Small intestine (tissue), 7 donors: Measurements from ENCODE around the gene JUNB. TPM values are rescaled to one million over a fixed set of nuclear protein-coding genes. Genes with fewer than 3 reads are reported as not detected.
A peak's percentile ranks its signal among the peaks of the same experiment; 100 is the strongest.

Experiments used
- DNase-seq, 2 donors: peaks; one replicate each; pipeline versions ENCODE4 v3.0.0 to v3.0.0-alpha.2; 2013
- FAIRE-seq: peaks from 2 replicates; lab custom pipeline; 2012; peaks lifted over from hg19 to GRCh38; lab: Jason Lieb, UNC
- H3K27ac ChIP-seq, 3 donors: one replicate each; pipeline ENCODE4 v1.5.1; 2013; ENCODE audit warnings: low read length in 2 of 3, mild to moderate bottlenecking in 2 of 3, control low read depth in 1 of 3, inconsistent platforms in 1 of 3, low read depth in 1 of 3, moderate library complexity in 1 of 3
- H3K27me3 ChIP-seq, 3 donors: one replicate each; pipeline ENCODE4 v1.6.1; 2013; ENCODE audit warnings: low read length in 3 of 3, inconsistent platforms in 1 of 3; ENCODE audit not compliant: control insufficient read depth in 3 of 3, insufficient read depth in 3 of 3
- H3K36me3 ChIP-seq, 3 donors: one replicate each; pipeline ENCODE4 v1.6.1; 2013; ENCODE audit warnings: low read length in 3 of 3, inconsistent platforms in 1 of 3, low read depth in 1 of 3, mild to moderate bottlenecking in 1 of 3, moderate library complexity in 1 of 3; ENCODE audit not compliant: control insufficient read depth in 3 of 3, insufficient read depth in 2 of 3
- H3K4me1 ChIP-seq, 3 donors: one replicate each; pipeline ENCODE4 v1.6.1; 2013; ENCODE audit warnings: low read length in 2 of 3, inconsistent platforms in 1 of 3, low read depth in 1 of 3, mild to moderate bottlenecking in 1 of 3, moderate library complexity in 1 of 3; ENCODE audit not compliant: control insufficient read depth in 3 of 3, insufficient read depth in 2 of 3
- H3K4me3 ChIP-seq, 3 donors: one replicate each; pipeline ENCODE4 v1.5.1; 2013; ENCODE audit warnings: low read length in 3 of 3, control low read depth in 1 of 3, inconsistent platforms in 1 of 3, low read depth in 1 of 3, mild to moderate bottlenecking in 1 of 3, moderate library complexity in 1 of 3
- H3K9me3 ChIP-seq, 2 donors: one replicate each; pipeline ENCODE4 v1.6.1; 2013; ENCODE audit warnings: low read depth in 1 of 2, low read length in 1 of 2; ENCODE audit not compliant: control insufficient read depth in 2 of 2, insufficient read depth in 1 of 2
- WGBS, 3 donors: extraction: QIAGEN DNeasy Blood & Tissue Kit; methylation state at CpG; one replicate each; pipeline ENCODE4 v1.1.7; 2013; 5-methylcytosine and 5-hydroxymethylcytosine counted together
- polyA plus RNA-seq, 4 donors: library from polyadenylated mRNA; stranded (reverse) in 3 of 4; unstranded in 1 of 4; fragments of 200-250 nt in 3 of 4; fragments of 120-200 nt in 1 of 4; gene quantifications; one replicate each; pipeline versions ENCODE4 v1.2.1 to v1.2.3, GENCODE V29; 2013
- donor health status: healthy with polysubstance abuse.
- donor health status: control.
- donor health status: control.
- donor health status: Bipolar disorder and iron deficiency.
- donor health status: healthy.

The JUNB gene
- polyA plus RNA-seq, 4 donors, result 44.7 to 234 (median 135) TPM

DNA sequence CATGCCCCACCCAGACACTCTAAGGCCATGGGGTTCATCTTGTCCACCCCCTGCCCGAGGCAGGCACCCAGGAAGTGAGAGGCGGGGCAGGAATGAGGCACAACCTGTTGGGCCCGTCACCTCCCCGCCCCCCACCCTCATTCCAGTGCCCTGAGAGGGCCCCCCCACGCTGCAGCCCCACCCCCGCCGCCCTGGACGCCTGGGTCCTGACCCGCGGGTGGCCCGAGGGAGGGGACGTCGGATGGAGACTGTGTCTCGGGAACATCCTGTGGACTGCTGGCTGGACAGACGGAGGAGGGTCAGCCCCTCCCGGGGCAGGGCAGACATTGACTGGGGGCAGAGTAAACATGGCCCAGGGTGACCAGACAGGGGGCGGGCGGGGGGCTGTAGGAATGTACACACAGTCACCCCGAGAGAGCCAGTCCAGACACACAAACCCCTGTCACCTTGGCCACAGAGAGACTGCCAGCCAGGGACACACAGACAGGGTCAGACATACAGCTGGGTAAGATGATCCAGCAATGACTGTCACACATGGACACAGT lies 7.4 kb upstream of the JUNB start:
- DNase-seq (peak; percentile 37 to 66), FAIRE-seq (no peak)
- Histone ChIP-seq H3K27ac (peak overlapping the region; percentile 87 to 100 (median 95)), H3K9me3 (no peaks in the 10 kb centered on the region), H3K36me3 (no peaks in the 10 kb centered on the region), H3K4me1 (peaks cover 18 to 74% (median 19%) of the 10 kb centered on the region in 3 donors), H3K4me3 (no peak overlapping the region), H3K27me3 (no peaks in the 10 kb centered on the region)
- WGBS, 3 donors, result 10 to 19% (median 19%) methylated on average over 15 to 19 of the region's 19 CpGs

- H3K4me1 ChIP-seq, result peaks cover 18 to 73% (median 19%) of the 10 kb centered on the region in 3 donors
- FAIRE-seq (no peak), DNase-seq (peak in 1 of 2 donors; percentile 65)
- peak overlapping the region; percentile 87 to 100 (median 95) for H3K27ac ChIP-seq
- H3K36me3 ChIP-seq, result no peaks in the 10 kb centered on the region
- H3K9me3 ChIP-seq, result no peaks in the 10 kb centered on the region
- no peaks in the 10 kb centered on the region for H3K27me3 ChIP-seq
- H3K4me3 ChIP-seq, result no peak overlapping the region
- WGBS, 3 donors, result 51 to 53% (median 51%) methylated on average over 10 of the region's 10 CpGs
These were observed 6.9 kb upstream of the JUNB start for GRCh38 chr19:12784394-12784870.

- peaks cover 18 to 72% (median 19%) of the 10 kb centered on the region in 3 donors for H3K4me1 ChIP-seq
- H3K27me3 ChIP-seq, result no peaks in the 10 kb centered on the region
- no peak for FAIRE-seq
- 27 to 42% (median 36%) methylated on average over 5 of the region's 5 CpGs for WGBS, 3 donors
- no peaks in the 10 kb centered on the region for H3K9me3 ChIP-seq
- DNase-seq, result peak in 1 of 2 donors; percentile 31
- no peak overlapping the region for H3K4me3 ChIP-seq
- peak overlapping the region; percentile 87 to 100 (median 95) for H3K27ac ChIP-seq
- no peaks in the 10 kb centered on the region for H3K36me3 ChIP-seq
These were observed 6.3 kb upstream of the JUNB start for GRCh38 chr19:12784871-12785430.

DNA sequence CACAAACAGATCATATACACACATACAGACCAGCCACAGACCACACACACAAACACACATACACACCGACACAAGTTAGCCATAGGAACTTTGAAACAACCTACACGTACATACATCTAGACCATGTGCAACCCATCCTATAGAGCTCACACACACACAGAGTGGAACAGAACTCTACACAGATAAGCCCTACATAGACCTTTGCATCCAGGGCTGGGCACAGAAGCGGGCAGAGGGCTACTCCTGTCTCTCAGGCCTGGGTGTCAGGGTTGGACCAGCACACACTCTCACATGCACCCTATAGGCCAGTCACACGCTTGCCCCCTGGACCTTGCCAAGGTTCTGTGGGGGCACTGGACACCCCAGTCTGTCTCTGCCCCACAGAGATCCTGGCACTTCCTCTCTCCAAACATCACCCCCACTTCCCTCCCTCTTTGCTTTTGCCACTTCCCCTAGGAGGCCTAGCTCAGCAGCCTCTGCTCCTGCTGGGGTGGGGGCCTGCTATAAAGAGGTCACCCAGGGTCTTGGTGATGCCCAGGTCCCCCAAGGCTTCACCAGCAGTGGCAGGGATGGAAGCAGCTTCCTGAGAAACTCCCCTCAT lies 5.8 kb upstream of the JUNB start:
- H3K4me1 ChIP-seq, result peaks cover 18 to 75% (median 19%) of the 10 kb centered on the region in 3 donors
- 21 to 47% (median 28%) methylated on average over 4 of the region's 4 CpGs for WGBS, 3 donors
- H3K27me3 ChIP-seq, result no peaks in the 10 kb centered on the region
- FAIRE-seq (no peak), DNase-seq (peak; percentile 70 to 83)
- no peak overlapping the region for H3K4me3 ChIP-seq
- H3K36me3 ChIP-seq, result no peaks in the 10 kb centered on the region
- no peaks in the 10 kb centered on the region for H3K9me3 ChIP-seq
- H3K27ac ChIP-seq, result peak overlapping the region; percentile 87 to 100 (median 95)

GRCh38 chr19:12786141-12786870 lies 5.0 kb upstream of the JUNB start:
- 17 to 37% (median 23%) methylated on average over 16 to 18 of the region's 18 CpGs for WGBS, 3 donors
- Histone ChIP-seq H3K4me1 (peaks cover 18 to 80% (median 19%) of the 10 kb centered on the region in 3 donors), H3K27ac (peak overlapping the region; percentile 87 to 100 (median 95)), H3K9me3 (no peaks in the 10 kb centered on the region), H3K36me3 (no peaks in the 10 kb centered on the region), H3K27me3 (no peaks in the 10 kb centered on the region), H3K4me3 (no peak overlapping the region)
- FAIRE-seq (no peak), DNase-seq (peak; percentile 46 to 62)

DNA sequence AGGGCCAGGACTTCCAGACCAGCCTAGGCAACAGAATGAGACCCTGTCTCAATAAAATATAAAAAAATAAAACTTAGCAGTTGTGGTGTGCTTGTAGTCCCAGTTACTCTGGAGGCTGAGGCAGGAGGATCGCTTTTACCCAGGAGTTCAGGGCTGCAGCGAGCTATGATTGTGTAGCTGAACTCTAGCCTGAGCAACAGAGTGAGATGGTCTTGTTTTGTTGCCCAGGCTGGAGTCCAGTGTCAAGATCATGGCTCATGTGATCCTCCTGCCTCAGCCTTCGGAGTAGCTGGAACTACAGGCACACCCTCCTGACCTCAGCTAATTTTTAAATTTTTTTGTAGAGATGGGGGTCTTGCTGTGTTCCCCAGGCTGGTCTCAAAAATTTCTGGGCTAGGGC lies 4.3 kb upstream of the JUNB start:
- peaks cover 18 to 76% (median 19%) of the 10 kb centered on the region in 3 donors for H3K4me1 ChIP-seq

DNA sequence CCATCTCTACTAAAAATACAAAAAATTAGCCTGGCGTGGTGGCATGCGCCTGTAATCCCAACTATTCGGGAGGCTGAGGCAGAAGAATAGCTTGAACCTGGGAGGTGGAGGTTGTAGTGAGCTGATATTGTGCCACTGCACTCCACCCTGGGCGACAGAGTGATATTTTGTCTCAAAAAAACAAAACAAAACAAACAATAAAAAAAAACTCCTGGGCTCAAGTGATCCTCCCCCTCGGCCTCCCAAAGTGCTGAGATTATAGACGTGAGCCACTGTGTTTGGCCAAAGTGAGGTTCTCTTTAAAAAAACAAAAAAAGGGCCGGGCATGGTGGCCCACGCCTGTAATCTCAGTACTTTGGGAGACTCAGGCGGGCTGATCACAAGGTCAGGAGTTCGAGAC lies 3.8 kb upstream of the JUNB start:
- Histone ChIP-seq H3K36me3 (peaks cover 0 to 1% (median 0%) of the 10 kb centered on the region in 3 donors), H3K4me3 (no peak overlapping the region), H3K4me1 (peaks cover 18 to 73% (median 19%) of the 10 kb centered on the region in 3 donors), H3K27me3 (no peaks in the 10 kb centered on the region), H3K27ac (peak overlapping the region; percentile 35 to 100 (median 87)), H3K9me3 (no peaks in the 10 kb centered on the region)
- FAIRE-seq (no peak), DNase-seq (no peak)
- 70 to 76% (median 74%) methylated on average over 10 of the region's 10 CpGs for WGBS, 3 donors

More for the DNA sequence above, 4.3 kb upstream of the JUNB start:
- DNase-seq, result peak in 1 of 2 donors; percentile 43
- no peak for FAIRE-seq
- H3K27me3 ChIP-seq, result no peaks in the 10 kb centered on the region
- WGBS, 3 donors, result 82 to 93% (median 87%) methylated on average over 3 of the region's 3 CpGs
- H3K27ac ChIP-seq, result peak overlapping the region; percentile 87 to 100 (median 95)
- H3K36me3 ChIP-seq, result no peaks in the 10 kb centered on the region
- H3K4me3 ChIP-seq, result no peak overlapping the region
- no peaks in the 10 kb centered on the region for H3K9me3 ChIP-seq
